Loucy (cell line): ENCODE data around the gene MDM4.
"Not testable (repeated sequence)": the region's sequence is repeated elsewhere in the genome, so short reads cannot be mapped to it uniquely, and the experiment has no call there.

Source experiments
- EZH2phosphoT487 ChIP-seq: fragments of 200-600 bp; IDR thresholded peaks from 2 replicates; pipeline ENCODE4 v1.6.1; 2018; ENCODE audit warnings: antibody characterized with exemption, mild to moderate bottlenecking, moderate library complexity, borderline replicate concordance
- TF ChIP-seq, protein P1 (sequence below): fragments of 200-600 bp; sonication (generic); conservative IDR thresholded peaks from 2 replicates; pipeline ENCODE4 v1.5.1; 2014; ENCODE audit warnings: mild to moderate bottlenecking, antibody characterized with exemption, low read length

DNA sequence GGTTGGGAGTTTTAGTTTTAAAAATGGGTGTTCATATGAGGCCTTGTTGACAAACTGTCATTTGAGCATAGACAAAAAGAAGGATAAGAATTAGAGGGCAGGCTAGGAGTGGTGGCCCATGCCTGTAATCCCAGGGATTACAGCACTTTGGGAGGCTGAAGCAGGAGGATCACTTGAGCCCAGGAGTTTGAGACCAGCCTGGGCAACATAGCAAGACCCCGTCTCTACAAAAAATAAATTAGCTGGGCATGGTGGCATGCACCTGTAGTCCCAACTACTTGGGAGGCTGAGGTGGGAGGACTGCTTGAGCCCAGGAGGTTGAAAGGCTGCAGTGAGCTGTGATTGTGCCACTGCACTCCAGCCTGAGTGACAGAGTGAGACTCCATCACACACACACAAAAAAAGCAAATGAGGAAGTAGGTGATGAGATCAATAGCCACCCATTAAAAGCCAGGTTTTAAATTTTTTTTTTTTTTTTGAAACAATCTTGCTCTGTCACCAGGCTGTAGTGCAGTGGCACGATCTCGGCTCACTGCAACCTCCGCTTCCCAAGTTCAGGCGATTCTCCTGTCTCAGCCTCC is 5.8 kb downstream of the MDM4 start:
- TF ChIP-seq, protein P1, sequence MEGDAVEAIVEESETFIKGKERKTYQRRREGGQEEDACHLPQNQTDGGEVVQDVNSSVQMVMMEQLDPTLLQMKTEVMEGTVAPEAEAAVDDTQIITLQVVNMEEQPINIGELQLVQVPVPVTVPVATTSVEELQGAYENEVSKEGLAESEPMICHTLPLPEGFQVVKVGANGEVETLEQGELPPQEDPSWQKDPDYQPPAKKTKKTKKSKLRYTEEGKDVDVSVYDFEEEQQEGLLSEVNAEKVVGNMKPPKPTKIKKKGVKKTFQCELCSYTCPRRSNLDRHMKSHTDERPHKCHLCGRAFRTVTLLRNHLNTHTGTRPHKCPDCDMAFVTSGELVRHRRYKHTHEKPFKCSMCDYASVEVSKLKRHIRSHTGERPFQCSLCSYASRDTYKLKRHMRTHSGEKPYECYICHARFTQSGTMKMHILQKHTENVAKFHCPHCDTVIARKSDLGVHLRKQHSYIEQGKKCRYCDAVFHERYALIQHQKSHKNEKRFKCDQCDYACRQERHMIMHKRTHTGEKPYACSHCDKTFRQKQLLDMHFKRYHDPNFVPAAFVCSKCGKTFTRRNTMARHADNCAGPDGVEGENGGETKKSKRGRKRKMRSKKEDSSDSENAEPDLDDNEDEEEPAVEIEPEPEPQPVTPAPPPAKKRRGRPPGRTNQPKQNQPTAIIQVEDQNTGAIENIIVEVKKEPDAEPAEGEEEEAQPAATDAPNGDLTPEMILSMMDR, result not testable (repeated sequence)
- TF ChIP-seq EZH2phosphoT487, result not testable (repeated sequence)
